ENCODE measurements around the gene ATP2C2.
"Not testable (repeated sequence)": the region's sequence is repeated elsewhere in the genome, so short reads cannot be mapped to it uniquely, and the experiment has no call there.

ATP2C2 gene

GRCh38 chr16:84407588-84408313, 39.4 kb downstream of the ATP2C2 start:
- peak in 1 of 42 donors; percentile 32 for DNase-seq
- intact Hi-C loops (cut with DNase I) = loop anchor here (5.0 to 10.0 kb wide), 2 partner anchors 53 to 130 kb away; no protein-coding TSS in a partner anchor

GRCh38 chr16:84408314-84408690, 40.0 kb downstream of the ATP2C2 start:
- DNase-seq = no peak
- intact Hi-C loops (cut with DNase I) = loop anchor here (5.0 to 10.0 kb wide), 2 partner anchors 54 to 131 kb away; no protein-coding TSS in a partner anchor

GRCh38 chr16:84408856-84409255, 40.5 kb downstream of the ATP2C2 start:
- DNase-seq = no peak
- intact Hi-C loops (cut with DNase I) = loop anchor here (5.0 to 10.0 kb wide), 2 partner anchors 54 to 132 kb away; no protein-coding TSS in a partner anchor

GRCh38 chr16:84410361-84411138, 42.2 kb downstream of the ATP2C2 start:
- no peak for DNase-seq
- intact Hi-C loops (cut with DNase I) = no loop called here

GRCh38 chr16:84411768-84412167, 43.4 kb downstream of the ATP2C2 start:
- DNase-seq = no peak
- intact Hi-C loops (cut with DNase I) = no loop called here

- DNase-seq = no peak
- intact Hi-C loops (cut with DNase I) = no loop called here
These were observed 43.9 kb downstream of the ATP2C2 start for GRCh38 chr16:84412262-84412661.

- intact Hi-C loops (cut with DNase I) = no loop called here
- DNase-seq = no peak
These were observed 45.1 kb downstream of the ATP2C2 start for GRCh38 chr16:84413244-84414004.

GRCh38 chr16:84414789-84415326, 46.5 kb downstream of the ATP2C2 start:
- intact Hi-C loops (cut with DNase I) = no loop called here
- no peak for DNase-seq

GRCh38 chr16:84416407-84417321, 48.3 kb downstream of the ATP2C2 start:
- no peak for DNase-seq
- intact Hi-C loops (cut with DNase I) = no loop called here

- DNase-seq = no peak
- intact Hi-C loops (cut with DNase I) = no loop called here
These were observed 49.9 kb downstream of the ATP2C2 start for GRCh38 chr16:84418056-84418849.

GRCh38 chr16:84419730-84420129, 51.4 kb downstream of the ATP2C2 start:
- intact Hi-C loops (cut with DNase I) = no loop called here

GRCh38 chr16:84420556-84420955, 52.2 kb downstream of the ATP2C2 start:
- intact Hi-C loops (cut with DNase I); DNase-seq: not testable (repeated sequence)

More at GRCh38 chr16:84419730-84420129, 51.4 kb downstream of the ATP2C2 start:
- DNase-seq = no peak

GRCh38 chr16:84421081-84421937, 53.0 kb downstream of the ATP2C2 start:
- intact Hi-C loops (cut with DNase I) = no loop called here
- peak in 1 of 42 donors; percentile 28 for DNase-seq

- intact Hi-C loops (cut with DNase I) = no loop called here
These were observed 53.5 kb downstream of the ATP2C2 start for GRCh38 chr16:84421938-84422220.

GRCh38 chr16:84423416-84423837, 55.1 kb downstream of the ATP2C2 start:
- peak in 13 of 42 donors; percentile 9 to 70 (median 28) for DNase-seq
- intact Hi-C loops (cut with DNase I) = no loop called here

More at GRCh38 chr16:84421938-84422220, 53.5 kb downstream of the ATP2C2 start:
- DNase-seq = peak in 12 of 42 donors; percentile 13 to 69 (median 24)

- peak in 1 of 42 donors; percentile 2 for DNase-seq
- intact Hi-C loops (cut with DNase I) = no loop called here
These were observed 57.4 kb downstream of the ATP2C2 start for GRCh38 chr16:84425696-84426095.

- intact Hi-C loops (cut with DNase I) = no loop called here
- no peak for DNase-seq
These were observed 58.5 kb downstream of the ATP2C2 start for GRCh38 chr16:84426804-84427203.

All from head of caudate nucleus (tissue), 42 donors.